SU-DHL-6 (cell line): ENCODE data around the gene RPS26.

Source experiments
- EZH2phosphoT487 ChIP-seq: fragments of 200-600 bp; sonication (generic), shearing (Covaris generic); conservative IDR thresholded peaks from 2 replicates; pipeline ENCODE4 v1.6.1; 2018; ENCODE audit warnings: mild to moderate bottlenecking, antibody characterized with exemption, low read length, moderate library complexity, mixed read lengths
- TF ChIP-seq, protein P1 (sequence below): fragments of 200-600 bp; sonication (generic); IDR thresholded peaks from one replicate; pipeline ENCODE4 v1.5.1; 2017; ENCODE audit warnings: antibody characterized with exemption, mild to moderate bottlenecking, low read length, moderate library complexity; ENCODE audit not compliant: insufficient read depth, poor library complexity, severe bottlenecking

DNA sequence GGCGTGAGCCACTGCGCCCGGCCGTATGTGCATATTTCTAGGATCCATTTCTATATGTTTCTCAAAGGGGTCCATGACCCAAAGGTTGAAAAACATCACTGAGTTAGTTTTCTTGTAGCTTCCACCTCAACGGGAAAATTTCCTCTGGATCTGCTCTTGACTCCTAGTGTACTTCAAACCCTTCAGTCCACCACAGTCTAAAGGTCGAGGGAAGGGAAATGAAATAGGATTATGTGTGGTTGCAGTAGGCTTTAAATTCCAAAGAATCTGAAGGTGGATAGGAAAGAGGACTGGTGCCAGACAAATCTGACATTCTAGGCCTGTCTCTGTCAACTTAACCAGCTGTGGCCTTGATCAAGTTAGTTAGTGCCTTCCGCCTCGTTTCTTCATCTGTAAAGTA is 46.4 kb upstream of the RPS26 start:
- TF ChIP-seq, protein P1, sequence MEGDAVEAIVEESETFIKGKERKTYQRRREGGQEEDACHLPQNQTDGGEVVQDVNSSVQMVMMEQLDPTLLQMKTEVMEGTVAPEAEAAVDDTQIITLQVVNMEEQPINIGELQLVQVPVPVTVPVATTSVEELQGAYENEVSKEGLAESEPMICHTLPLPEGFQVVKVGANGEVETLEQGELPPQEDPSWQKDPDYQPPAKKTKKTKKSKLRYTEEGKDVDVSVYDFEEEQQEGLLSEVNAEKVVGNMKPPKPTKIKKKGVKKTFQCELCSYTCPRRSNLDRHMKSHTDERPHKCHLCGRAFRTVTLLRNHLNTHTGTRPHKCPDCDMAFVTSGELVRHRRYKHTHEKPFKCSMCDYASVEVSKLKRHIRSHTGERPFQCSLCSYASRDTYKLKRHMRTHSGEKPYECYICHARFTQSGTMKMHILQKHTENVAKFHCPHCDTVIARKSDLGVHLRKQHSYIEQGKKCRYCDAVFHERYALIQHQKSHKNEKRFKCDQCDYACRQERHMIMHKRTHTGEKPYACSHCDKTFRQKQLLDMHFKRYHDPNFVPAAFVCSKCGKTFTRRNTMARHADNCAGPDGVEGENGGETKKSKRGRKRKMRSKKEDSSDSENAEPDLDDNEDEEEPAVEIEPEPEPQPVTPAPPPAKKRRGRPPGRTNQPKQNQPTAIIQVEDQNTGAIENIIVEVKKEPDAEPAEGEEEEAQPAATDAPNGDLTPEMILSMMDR, result no peak
- no peak for TF ChIP-seq EZH2phosphoT487
